ENCODE measurements around the gene CYP3A5. TPM values are rescaled to one million over a fixed set of nuclear protein-coding genes. Genes with fewer than 3 reads are reported as not detected.

The CYP3A5 gene
- total RNA-seq, 1 donor from 2014 or later: not detected

DNA sequence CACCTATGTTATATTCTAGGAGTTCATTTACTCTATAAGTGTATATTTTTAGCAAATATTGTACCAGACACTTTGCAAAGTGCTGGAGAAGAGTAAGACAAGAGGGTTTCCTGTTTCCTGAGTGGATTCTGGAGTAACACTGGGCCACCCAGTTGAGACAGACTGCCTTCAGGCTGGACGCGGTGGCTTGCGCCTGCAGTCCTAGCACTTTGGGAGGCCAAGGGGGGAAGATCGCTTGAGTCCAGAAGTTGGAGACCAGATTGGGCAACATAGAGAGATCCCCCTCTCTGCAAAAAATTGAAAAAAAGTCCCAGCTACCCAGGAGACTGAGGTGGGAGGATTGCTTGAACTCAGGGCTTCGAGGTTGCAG lies 63.8 kb downstream of the CYP3A5 start:
- TF ChIP-seq, protein P1, sequence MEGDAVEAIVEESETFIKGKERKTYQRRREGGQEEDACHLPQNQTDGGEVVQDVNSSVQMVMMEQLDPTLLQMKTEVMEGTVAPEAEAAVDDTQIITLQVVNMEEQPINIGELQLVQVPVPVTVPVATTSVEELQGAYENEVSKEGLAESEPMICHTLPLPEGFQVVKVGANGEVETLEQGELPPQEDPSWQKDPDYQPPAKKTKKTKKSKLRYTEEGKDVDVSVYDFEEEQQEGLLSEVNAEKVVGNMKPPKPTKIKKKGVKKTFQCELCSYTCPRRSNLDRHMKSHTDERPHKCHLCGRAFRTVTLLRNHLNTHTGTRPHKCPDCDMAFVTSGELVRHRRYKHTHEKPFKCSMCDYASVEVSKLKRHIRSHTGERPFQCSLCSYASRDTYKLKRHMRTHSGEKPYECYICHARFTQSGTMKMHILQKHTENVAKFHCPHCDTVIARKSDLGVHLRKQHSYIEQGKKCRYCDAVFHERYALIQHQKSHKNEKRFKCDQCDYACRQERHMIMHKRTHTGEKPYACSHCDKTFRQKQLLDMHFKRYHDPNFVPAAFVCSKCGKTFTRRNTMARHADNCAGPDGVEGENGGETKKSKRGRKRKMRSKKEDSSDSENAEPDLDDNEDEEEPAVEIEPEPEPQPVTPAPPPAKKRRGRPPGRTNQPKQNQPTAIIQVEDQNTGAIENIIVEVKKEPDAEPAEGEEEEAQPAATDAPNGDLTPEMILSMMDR (IDR thresholded peaks at IDR 0.05; ENCODE audit: partially characterized antibody, unreplicated experiment): no peak
- DNase-seq: no peak
- H3K27me3 Mint-ChIP-seq (ENCODE audit: unreplicated experiment): peaks cover 8% of the 10 kb centered on the region
- H3K4me3 Mint-ChIP-seq (ENCODE audit: unreplicated experiment): peak overlapping the region; percentile 93
- peak overlapping the region; percentile 24 for H3K27ac Mint-ChIP-seq (ENCODE audit: unreplicated experiment)
- peaks cover 2% of the 10 kb centered on the region for H3K9me3 Mint-ChIP-seq (ENCODE audit: unreplicated experiment)
- H3K4me1 Mint-ChIP-seq (ENCODE audit: low read depth, unreplicated experiment): no peaks in the 10 kb centered on the region
- H3K36me3 Mint-ChIP-seq (ENCODE audit: unreplicated experiment): no peaks in the 10 kb centered on the region

DNA sequence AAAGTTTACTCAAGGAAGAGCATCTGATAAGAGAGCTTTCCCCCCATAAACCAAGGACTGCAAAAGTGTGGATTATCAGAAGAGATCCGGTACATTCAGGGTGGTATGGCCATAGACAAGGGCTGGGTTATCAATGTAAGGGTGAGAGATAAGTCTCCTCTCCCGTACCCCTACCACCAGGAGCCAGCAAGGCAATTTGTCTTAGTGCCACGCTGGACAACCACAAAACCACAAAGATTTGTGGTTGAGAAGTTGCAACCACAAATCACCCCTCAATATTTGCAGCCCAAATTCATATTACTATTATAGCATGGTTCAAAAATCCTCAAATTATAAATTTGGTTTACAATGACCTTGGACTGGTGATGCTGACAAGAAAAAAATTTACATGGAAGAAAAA lies 65.3 kb downstream of the CYP3A5 start:
- TF ChIP-seq, protein P1 (IDR thresholded peaks at IDR 0.05; ENCODE audit: partially characterized antibody, unreplicated experiment): no peak

DNA sequence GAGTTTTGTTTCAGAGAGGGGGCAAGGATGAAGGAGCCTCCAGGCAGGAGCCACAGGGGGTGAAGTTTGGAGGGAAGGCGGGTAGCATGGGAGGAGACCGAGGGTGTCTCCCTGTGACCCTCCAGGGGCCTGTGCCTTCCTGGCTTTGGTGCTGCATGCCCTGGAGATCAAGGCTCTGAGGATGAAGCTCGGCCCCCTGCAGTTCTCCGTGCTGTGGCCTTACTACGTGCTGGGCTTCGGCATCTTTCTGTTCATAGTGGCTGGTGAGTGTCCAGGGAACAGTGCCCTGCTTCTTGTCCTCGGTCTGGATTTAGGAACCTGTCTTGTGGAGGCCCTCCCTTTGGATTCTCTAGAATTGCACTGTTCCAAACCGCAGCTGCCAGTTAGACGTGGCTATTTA lies 72.2 kb downstream of the CYP3A5 start:
- no peak for DNase-seq
- H3K4me3 Mint-ChIP-seq (ENCODE audit: unreplicated experiment): no peak overlapping the region
- no peaks in the 10 kb centered on the region for H3K36me3 Mint-ChIP-seq (ENCODE audit: unreplicated experiment)
- peaks cover 2% of the 10 kb centered on the region for H3K27me3 Mint-ChIP-seq (ENCODE audit: unreplicated experiment)
- TF ChIP-seq, protein P1 (IDR thresholded peaks at IDR 0.05; ENCODE audit: partially characterized antibody, unreplicated experiment): no peak
- H3K27ac Mint-ChIP-seq (ENCODE audit: unreplicated experiment): no peak overlapping the region
- no peaks in the 10 kb centered on the region for H3K4me1 Mint-ChIP-seq (ENCODE audit: low read depth, unreplicated experiment)
- H3K9me3 Mint-ChIP-seq (ENCODE audit: unreplicated experiment): peaks cover 2% of the 10 kb centered on the region

More for the DNA sequence above, 65.3 kb downstream of the CYP3A5 start:
- no peaks in the 10 kb centered on the region for H3K36me3 Mint-ChIP-seq (ENCODE audit: unreplicated experiment)
- no peaks in the 10 kb centered on the region for H3K4me1 Mint-ChIP-seq (ENCODE audit: low read depth, unreplicated experiment)
- no peak overlapping the region for H3K27ac Mint-ChIP-seq (ENCODE audit: unreplicated experiment)
- no peak overlapping the region for H3K4me3 Mint-ChIP-seq (ENCODE audit: unreplicated experiment)
- peaks cover 2% of the 10 kb centered on the region for H3K9me3 Mint-ChIP-seq (ENCODE audit: unreplicated experiment)
- H3K27me3 Mint-ChIP-seq (ENCODE audit: unreplicated experiment): peaks cover 8% of the 10 kb centered on the region
- no peak for DNase-seq

DNA sequence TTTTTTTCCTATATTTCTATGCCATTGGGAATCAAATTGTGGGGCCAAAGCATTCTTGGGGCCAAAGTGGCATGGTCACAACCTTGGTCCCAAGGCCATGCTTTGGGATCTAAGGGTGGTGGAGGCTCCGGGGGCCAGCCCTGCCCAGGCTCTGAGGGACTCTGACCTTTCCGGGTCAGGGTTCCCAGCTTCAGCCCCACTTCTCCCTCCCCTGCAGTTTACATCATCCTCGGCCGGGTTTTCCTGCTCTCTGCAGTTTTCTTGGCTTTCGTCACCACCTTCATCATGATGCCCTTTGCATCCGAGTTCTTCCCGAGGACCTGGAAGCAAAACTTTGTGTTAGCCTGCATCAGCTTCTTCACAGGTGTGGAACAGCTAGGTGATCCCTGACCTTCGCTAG lies 73.3 kb downstream of the CYP3A5 start:
- no peak for DNase-seq
- H3K27ac Mint-ChIP-seq (ENCODE audit: unreplicated experiment): no peak overlapping the region
- TF ChIP-seq, protein P1 (IDR thresholded peaks at IDR 0.05; ENCODE audit: partially characterized antibody, unreplicated experiment): no peak
- H3K36me3 Mint-ChIP-seq (ENCODE audit: unreplicated experiment): no peaks in the 10 kb centered on the region
- H3K4me3 Mint-ChIP-seq (ENCODE audit: unreplicated experiment): no peak overlapping the region
- H3K9me3 Mint-ChIP-seq (ENCODE audit: unreplicated experiment): peaks cover 2% of the 10 kb centered on the region
- H3K27me3 Mint-ChIP-seq (ENCODE audit: unreplicated experiment): peaks cover 2% of the 10 kb centered on the region
- no peaks in the 10 kb centered on the region for H3K4me1 Mint-ChIP-seq (ENCODE audit: low read depth, unreplicated experiment)

DNA sequence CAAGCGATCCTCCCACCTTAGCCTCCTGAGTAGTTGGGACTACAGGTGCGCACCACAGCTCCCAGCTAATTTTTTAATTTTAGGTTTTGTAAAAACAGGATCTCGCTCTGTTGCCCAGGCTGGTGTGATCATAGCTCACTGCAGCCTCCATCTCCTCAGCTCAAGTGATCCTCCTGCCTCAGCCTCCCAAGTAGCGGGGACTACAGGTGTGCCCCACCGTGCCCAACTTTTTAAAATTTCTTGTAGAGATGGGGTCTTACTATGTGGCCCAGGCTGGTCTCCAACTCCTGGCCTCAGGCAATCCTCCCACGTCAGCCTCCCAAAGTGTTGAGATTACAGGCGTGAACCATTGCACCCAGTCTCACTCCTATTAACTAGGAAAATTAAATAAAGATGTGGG lies 74.3 kb downstream of the CYP3A5 start:
- Mint-ChIP-seq H3K9me3 (ENCODE audit: unreplicated experiment) (peaks cover 2% of the 10 kb centered on the region), H3K4me1 (ENCODE audit: low read depth, unreplicated experiment) (no peaks in the 10 kb centered on the region), H3K27me3 (ENCODE audit: unreplicated experiment) (peaks cover 2% of the 10 kb centered on the region), H3K4me3 (ENCODE audit: unreplicated experiment) (no peak overlapping the region), H3K36me3 (ENCODE audit: unreplicated experiment) (no peaks in the 10 kb centered on the region), H3K27ac (ENCODE audit: unreplicated experiment) (no peak overlapping the region)
- no peak for DNase-seq
- TF ChIP-seq, protein P1 (IDR thresholded peaks at IDR 0.05; ENCODE audit: partially characterized antibody, unreplicated experiment): no peak

All from glutamatergic neuron (in vitro differentiated cells).